NCI-H2171 (cell line): ENCODE measurements around the gene NF1.
"Not testable (repeated sequence)": the region's sequence is repeated elsewhere in the genome, so short reads cannot be mapped to it uniquely, and the experiment has no call there.

Experiments used
- DNase-seq: peaks from one replicate; lab custom pipeline; 2025; lab: John Stamatoyannopoulos, UW

NF1 gene

GRCh38 chr17:31178951-31179350, 84.2 kb downstream of the NF1 start:
- DNase-seq = not testable (repeated sequence)

- no peak for DNase-seq
Measured at GRCh38 chr17:31195305-31195704, 100.5 kb downstream of the NF1 start.

- DNase-seq = no peak
Measured at GRCh38 chr17:31198026-31198425, 103.2 kb downstream of the NF1 start.

- not testable (repeated sequence) for DNase-seq
Measured at GRCh38 chr17:31198666-31199065, 103.9 kb downstream of the NF1 start.

- DNase-seq = no peak
Measured at GRCh38 chr17:31200287-31200686, 105.5 kb downstream of the NF1 start.

GRCh38 chr17:31202968-31203367, 108.2 kb downstream of the NF1 start:
- no peak for DNase-seq

- no peak for DNase-seq
Measured at GRCh38 chr17:31211352-31212012, 116.7 kb downstream of the NF1 start.

GRCh38 chr17:31216031-31216751, 121.4 kb downstream of the NF1 start:
- DNase-seq = peak; percentile 13

GRCh38 chr17:31224366-31224765, 129.6 kb downstream of the NF1 start:
- DNase-seq = no peak

GRCh38 chr17:31225831-31226230, 131.1 kb downstream of the NF1 start:
- DNase-seq = no peak

- DNase-seq = no peak
Measured at GRCh38 chr17:31226373-31226772, 131.6 kb downstream of the NF1 start.

- no peak for DNase-seq
Measured at GRCh38 chr17:31226950-31227349, 132.2 kb downstream of the NF1 start.

- DNase-seq = no peak
Measured at GRCh38 chr17:31231852-31232251, 137.1 kb downstream of the NF1 start.

GRCh38 chr17:31235110-31235509, 140.3 kb downstream of the NF1 start:
- no peak for DNase-seq

GRCh38 chr17:31236137-31236536, 141.4 kb downstream of the NF1 start:
- DNase-seq = no peak

GRCh38 chr17:31236712-31237111, 141.9 kb downstream of the NF1 start:
- DNase-seq = no peak

GRCh38 chr17:31241116-31241515, 146.3 kb downstream of the NF1 start:
- DNase-seq = no peak

GRCh38 chr17:31248986-31249834, 154.4 kb downstream of the NF1 start:
- no peak for DNase-seq

GRCh38 chr17:31249835-31250141, 155.0 kb downstream of the NF1 start:
- no peak for DNase-seq

GRCh38 chr17:31250229-31250628, 155.5 kb downstream of the NF1 start:
- DNase-seq = no peak

GRCh38 chr17:31251105-31251969, 156.6 kb downstream of the NF1 start:
- no peak for DNase-seq

- no peak for DNase-seq
Measured at GRCh38 chr17:31251970-31252328, 157.2 kb downstream of the NF1 start.
